GM12878 (cell line): ENCODE data around the gene EIF5A.

Source experiments
- CTCF ChIP-seq, 3 experiments: IDR thresholded peaks in 2 of 3; conservative IDR thresholded peaks in 1 of 3; 2 replicates each; pipeline ENCODE4 v1.5.1; 2011; ENCODE audit warnings: low read depth in 3 of 3, low read length in 3 of 3, mild to moderate bottlenecking in 3 of 3, control low read depth in 2 of 3, moderate library complexity in 2 of 3, inconsistent platforms in 1 of 3, mixed read lengths in 1 of 3; ENCODE audit not compliant: control insufficient read depth in 2 of 3, insufficient read depth in 1 of 3; ENCODE audit errors: extremely low read depth in 1 of 3
- NFYA ChIP-seq: IDR thresholded peaks from 2 replicates; pipeline ENCODE4 v1.6.1; 2011; ENCODE audit warnings: low read depth, mild to moderate bottlenecking, low read length, improper control_type of control experiment, borderline replicate concordance
- RAD21 ChIP-seq: IDR thresholded peaks from 2 replicates; pipeline ENCODE4 v1.6.1; 2011; ENCODE audit warnings: mild to moderate bottlenecking, low read depth, low read length, moderate library complexity; ENCODE audit not compliant: insufficient read depth
- YY1 ChIP-seq: IDR thresholded peaks from 2 replicates; pipeline ENCODE4 v1.6.1; 2011; ENCODE audit warnings: low read depth, mild to moderate bottlenecking, low read length
- TF ChIP-seq, protein P1 (sequence below): fragments of 450-650 bp; IDR thresholded peaks from 2 replicates; pipeline ENCODE4 v1.6.1; 2017; ENCODE audit warnings: mild to moderate bottlenecking, moderate library complexity

DNA sequence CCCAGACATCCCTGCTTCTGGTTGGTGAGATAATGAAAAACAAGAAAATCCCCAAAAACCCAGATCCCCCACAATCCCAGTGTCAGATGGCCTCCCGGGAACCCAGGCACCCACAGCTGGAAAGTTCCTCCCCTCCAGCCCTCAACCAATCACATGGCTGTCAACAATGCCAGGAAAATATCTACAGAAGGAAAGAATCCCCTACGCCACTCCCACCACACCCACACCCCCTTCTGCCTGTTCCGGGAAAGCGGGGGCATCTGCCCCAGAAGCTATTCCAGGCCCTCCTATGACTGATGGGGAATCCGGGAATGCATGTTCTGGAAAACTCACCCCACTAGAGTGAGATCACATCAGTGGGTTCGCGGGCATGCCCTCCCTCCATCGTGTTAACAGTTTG, 49.3 kb downstream of the EIF5A start:
- no peak for TF ChIP-seq CTCF (IDR thresholded peaks at IDR 0.05 in 2 of 3, conservative IDR thresholded peaks at IDR 0.05 in 1 of 3; ENCODE audit: control insufficient read depth in 2 of 3, extremely low read depth in 1 of 3, insufficient read depth in 1 of 3, low read depth in 3 of 3, low read length in 3 of 3)
- TF ChIP-seq RAD21, result no peak
- TF ChIP-seq, protein P1, sequence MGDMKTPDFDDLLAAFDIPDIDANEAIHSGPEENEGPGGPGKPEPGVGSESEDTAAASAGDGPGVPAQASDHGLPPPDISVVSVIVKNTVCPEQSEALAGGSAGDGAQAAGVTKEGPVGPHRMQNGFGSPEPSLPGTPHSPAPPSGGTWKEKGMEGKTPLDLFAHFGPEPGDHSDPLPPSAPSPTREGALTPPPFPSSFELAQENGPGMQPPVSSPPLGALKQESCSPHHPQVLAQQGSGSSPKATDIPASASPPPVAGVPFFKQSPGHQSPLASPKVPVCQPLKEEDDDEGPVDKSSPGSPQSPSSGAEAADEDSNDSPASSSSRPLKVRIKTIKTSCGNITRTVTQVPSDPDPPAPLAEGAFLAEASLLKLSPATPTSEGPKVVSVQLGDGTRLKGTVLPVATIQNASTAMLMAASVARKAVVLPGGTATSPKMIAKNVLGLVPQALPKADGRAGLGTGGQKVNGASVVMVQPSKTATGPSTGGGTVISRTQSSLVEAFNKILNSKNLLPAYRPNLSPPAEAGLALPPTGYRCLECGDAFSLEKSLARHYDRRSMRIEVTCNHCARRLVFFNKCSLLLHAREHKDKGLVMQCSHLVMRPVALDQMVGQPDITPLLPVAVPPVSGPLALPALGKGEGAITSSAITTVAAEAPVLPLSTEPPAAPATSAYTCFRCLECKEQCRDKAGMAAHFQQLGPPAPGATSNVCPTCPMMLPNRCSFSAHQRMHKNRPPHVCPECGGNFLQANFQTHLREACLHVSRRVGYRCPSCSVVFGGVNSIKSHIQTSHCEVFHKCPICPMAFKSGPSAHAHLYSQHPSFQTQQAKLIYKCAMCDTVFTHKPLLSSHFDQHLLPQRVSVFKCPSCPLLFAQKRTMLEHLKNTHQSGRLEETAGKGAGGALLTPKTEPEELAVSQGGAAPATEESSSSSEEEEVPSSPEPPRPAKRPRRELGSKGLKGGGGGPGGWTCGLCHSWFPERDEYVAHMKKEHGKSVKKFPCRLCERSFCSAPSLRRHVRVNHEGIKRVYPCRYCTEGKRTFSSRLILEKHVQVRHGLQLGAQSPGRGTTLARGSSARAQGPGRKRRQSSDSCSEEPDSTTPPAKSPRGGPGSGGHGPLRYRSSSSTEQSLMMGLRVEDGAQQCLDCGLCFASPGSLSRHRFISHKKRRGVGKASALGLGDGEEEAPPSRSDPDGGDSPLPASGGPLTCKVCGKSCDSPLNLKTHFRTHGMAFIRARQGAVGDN, result no peak
- no peak for TF ChIP-seq NFYA
- no peak for TF ChIP-seq YY1
